HG03565 (cell line): ENCODE data around the gene PRKN.

Experiments used
- ATAC-seq: cut with Tn5 transposase; IDR thresholded peaks from one replicate; pipeline ENCODE4 v1.9.1; 2021; ENCODE audit warnings: mild to moderate bottlenecking, moderate library complexity; ENCODE audit not compliant: unreplicated experiment

Gene PRKN

GRCh38 chr6:161749576-161749975 is 978.0 kb downstream of the PRKN start:
- ATAC-seq = no peak

- no peak for ATAC-seq
Measured at GRCh38 chr6:161748535-161749416, 978.8 kb downstream of the PRKN start.

GRCh38 chr6:161747506-161747905 is 980.1 kb downstream of the PRKN start:
- no peak for ATAC-seq

- ATAC-seq = no peak
Measured at GRCh38 chr6:161745594-161746141, 981.9 kb downstream of the PRKN start.

GRCh38 chr6:161745128-161745527 is 982.4 kb downstream of the PRKN start:
- no peak for ATAC-seq

GRCh38 chr6:161744211-161745067 is 983.1 kb downstream of the PRKN start:
- ATAC-seq = no peak

GRCh38 chr6:161743509-161744178 is 983.9 kb downstream of the PRKN start:
- peak; percentile 37 for ATAC-seq

- ATAC-seq = no peak
Measured at GRCh38 chr6:161740486-161740885, 987.1 kb downstream of the PRKN start.

- no peak for ATAC-seq
Measured at GRCh38 chr6:161736781-161737292, 990.7 kb downstream of the PRKN start.

GRCh38 chr6:161736326-161736725 is 991.2 kb downstream of the PRKN start:
- ATAC-seq = no peak

GRCh38 chr6:161732594-161732993 is 995.0 kb downstream of the PRKN start:
- ATAC-seq = no peak

GRCh38 chr6:161727083-161727833 is 1000.3 kb downstream of the PRKN start:
- ATAC-seq = no peak

GRCh38 chr6:161722394-161722793 is 1005.2 kb downstream of the PRKN start:
- ATAC-seq = no peak

GRCh38 chr6:161721511-161721910 is 1006.1 kb downstream of the PRKN start:
- ATAC-seq = no peak

GRCh38 chr6:161716176-161716575 is 1011.4 kb downstream of the PRKN start:
- ATAC-seq = no peak

GRCh38 chr6:161711938-161712337 is 1015.6 kb downstream of the PRKN start:
- no peak for ATAC-seq

GRCh38 chr6:161711515-161711914 is 1016.1 kb downstream of the PRKN start:
- ATAC-seq = no peak

- no peak for ATAC-seq
Measured at GRCh38 chr6:161710698-161711097, 1016.9 kb downstream of the PRKN start.

- ATAC-seq = no peak
Measured at GRCh38 chr6:161701056-161701455, 1026.5 kb downstream of the PRKN start.

- no peak for ATAC-seq
Measured at GRCh38 chr6:161696801-161697200, 1030.8 kb downstream of the PRKN start.
